HCT116 (cell line): ENCODE results near the gene PPIL4. TPM values are rescaled to one million over a fixed set of nuclear protein-coding genes. Genes with fewer than 3 reads are reported as not detected.

Experiments used
- ATAC-seq: fragments of 200-7000 bp; cut with Tn5 transposase; 2 replicates; pipeline ENCODE4 v1.9.1; 2020; ENCODE audit warnings: mild to moderate bottlenecking, moderate library complexity
- BruUV-seq: library from RNA; stranded (reverse); fragments of 400-500 nt; replicated peaks from 2 replicates; lab custom pipeline; 2021; lab: Mats Ljungman, UMichigan
- CTCF ChIA-PET: fragments of 300-600 bp; sonication (Branson Sonifier 250); formaldehyde crosslinking; loops from one replicate; lab custom pipeline; 2021; ENCODE audit warnings: antibody characterized with exemption; lab: Charles Lee
- POLR2A ChIA-PET: fragments of 300-600, 350-600 bp; sonication (Branson Sonifier 250); formaldehyde crosslinking; loops from one replicate; lab custom pipeline; 2021; ENCODE audit warnings: antibody characterized with exemption; lab: Charles Lee
- RAD21 ChIA-PET, 2 experiments: fragments of 300-600 bp; sonication (Branson Sonifier 250); formaldehyde crosslinking; loops; one replicate each; lab custom pipeline; 2023; ENCODE audit warnings: low total read pairs in 2 of 2; ENCODE audit not compliant: uncharacterized antibody in 2 of 2, unreplicated experiment in 2 of 2, low non-redundant PET in 1 of 2; lab: Charles Lee
- DNase-seq: peaks from one replicate; pipeline ENCODE4 v3.0.0-alpha.2; 2010; ENCODE audit warnings: low read depth, low spot score
- H2AFZ ChIP-seq: fragments of 200-600 bp; shearing (Covaris generic), sonication (generic); 2 replicates; pipeline ENCODE4 v1.6.1; 2017; ENCODE audit warnings: low read depth, mixed run types, mixed read lengths, antibody characterized with exemption, low read length; ENCODE audit not compliant: poor library complexity, severe bottlenecking
- H3K27ac ChIP-seq: 2 replicates; pipeline ENCODE4 v1.5.1; 2012; ENCODE audit warnings: low read depth, low read length
- H3K27me3 ChIP-seq: fragments of 200-600 bp; sonication (generic); 2 replicates; pipeline ENCODE4 v1.6.1; 2016; ENCODE audit warnings: mixed run types, low read length, mixed read lengths; ENCODE audit not compliant: insufficient read depth
- H3K36me3 ChIP-seq, 2 experiments: fragments of 200-500 bp in 1 of 2; fragments of 200-600 bp in 1 of 2; sonication (Bioruptor generic) in 1 of 2; sonication (generic) in 1 of 2; 2 replicates each; pipeline versions ENCODE4 v1.5.1 to v1.6.1; 2014 to 2016; ENCODE audit warnings: low read length in 2 of 2, inconsistent platforms in 1 of 2, mixed read lengths in 1 of 2, mixed run types in 1 of 2; ENCODE audit not compliant: insufficient read depth in 2 of 2, control insufficient read depth in 1 of 2
- H3K4me1 ChIP-seq, 2 experiments: fragments of 200-600 bp in 1 of 2; sonication (generic) in 1 of 2; 2 replicates each; pipeline versions ENCODE4 v1.5.1 to v1.6.1; 2012 to 2017; ENCODE audit warnings: low read length in 2 of 2, inconsistent platforms in 1 of 2, mild to moderate bottlenecking in 1 of 2, mixed read lengths in 1 of 2, mixed run types in 1 of 2, moderate library complexity in 1 of 2; ENCODE audit not compliant: insufficient read depth in 2 of 2, control insufficient read depth in 1 of 2
- H3K4me2 ChIP-seq: fragments of 200-600 bp; sonication (generic); 2 replicates; pipeline ENCODE4 v1.6.1; 2017; ENCODE audit warnings: mixed run types, low read length, mixed read lengths
- H3K4me3 ChIP-seq, 2 experiments: fragments of 200-600 bp in 1 of 2; sonication (generic) in 1 of 2; replicated peaks in 1 of 2; 2 replicates each; pipeline ENCODE4 v1.5.1; 2011 to 2016; ENCODE audit warnings: low read length in 2 of 2, control low read depth in 1 of 2, low read depth in 1 of 2, mild to moderate bottlenecking in 1 of 2, mixed read lengths in 1 of 2, mixed run types in 1 of 2
- H3K79me2 ChIP-seq: fragments of 200-600 bp; sonication (generic); 2 replicates; pipeline ENCODE4 v1.6.1; 2017; ENCODE audit warnings: mild to moderate bottlenecking, mixed run types, low read length, moderate library complexity, mixed read lengths; ENCODE audit not compliant: insufficient read depth
- H3K9ac ChIP-seq: fragments of 200-600 bp; sonication (generic); 2 replicates; pipeline ENCODE4 v1.6.1; 2016; ENCODE audit warnings: low read length, mixed read lengths
- H3K9me2 ChIP-seq: fragments of 200-600 bp; sonication (generic), shearing (Covaris generic); 2 replicates; pipeline ENCODE4 v1.6.1; 2017; ENCODE audit warnings: mixed run types, mild to moderate bottlenecking, moderate library complexity; ENCODE audit not compliant: insufficient read depth
- H3K9me3 ChIP-seq, 2 experiments: fragments of 200-500 bp in 1 of 2; fragments of 200-600 bp in 1 of 2; sonication (Bioruptor generic) in 1 of 2; sonication (generic) in 1 of 2; 2 replicates each; pipeline ENCODE4 v1.6.1; 2014 to 2017; ENCODE audit warnings: low read length in 2 of 2, mixed read lengths in 2 of 2, inconsistent platforms in 1 of 2, low read depth in 1 of 2, mild to moderate bottlenecking in 1 of 2, mixed run types in 1 of 2, moderate library complexity in 1 of 2; ENCODE audit not compliant: control insufficient read depth in 1 of 2, insufficient read depth in 1 of 2
- H4K20me1 ChIP-seq: fragments of 200-600 bp; sonication (generic), shearing (Covaris generic); 2 replicates; pipeline ENCODE4 v1.6.1; 2017; ENCODE audit warnings: mixed run types, mild to moderate bottlenecking, moderate library complexity; ENCODE audit not compliant: insufficient read depth
- ATF3 ChIP-seq: IDR thresholded peaks from 2 replicates; pipeline ENCODE4 v1.6.1; 2012
- CBX3 ChIP-seq: IDR thresholded peaks from 2 replicates; pipeline ENCODE4 v1.6.1; 2012; ENCODE audit warnings: low read depth
- ELF1 ChIP-seq: IDR thresholded peaks from 2 replicates; pipeline ENCODE4 v1.6.1; 2012; ENCODE audit warnings: low read depth, borderline replicate concordance
- EZH2 ChIP-seq: fragments of 200-600 bp; sonication (generic); IDR thresholded peaks from 2 replicates; pipeline ENCODE4 v1.6.1; 2017; ENCODE audit warnings: antibody characterized with exemption, mixed run types
- JUND ChIP-seq: IDR thresholded peaks from 2 replicates; pipeline ENCODE4 v1.6.1; 2012
- MAX ChIP-seq: IDR thresholded peaks from 2 replicates; pipeline ENCODE4 v1.6.1; 2012
- POLR2A ChIP-seq: IDR thresholded peaks from 2 replicates; pipeline ENCODE4 v1.7.0; 2011; ENCODE audit warnings: borderline replicate concordance; ENCODE audit not compliant: insufficient read depth, insufficient read length; ENCODE audit errors: extremely low read depth
- POLR2AphosphoS5 ChIP-seq: IDR thresholded peaks from 2 replicates; pipeline ENCODE4 v1.6.1; 2011; ENCODE audit warnings: mild to moderate bottlenecking, low read depth, low read length, moderate library complexity
- TCF7L2 ChIP-seq: IDR thresholded peaks from 2 replicates; pipeline ENCODE4 v1.7.0; 2011; ENCODE audit warnings: borderline replicate concordance, inconsistent platforms; ENCODE audit not compliant: insufficient read depth, insufficient read length; ENCODE audit errors: extremely low read depth
- ZBTB33 ChIP-seq: IDR thresholded peaks from 2 replicates; pipeline ENCODE4 v1.6.1; 2011; ENCODE audit warnings: mild to moderate bottlenecking, low read length, moderate library complexity; ENCODE audit not compliant: insufficient replicate concordance; ENCODE audit errors: extremely low read depth
- ZFX ChIP-seq: fragments of 450-650 bp; IDR thresholded peaks from 2 replicates; pipeline ENCODE4 v1.6.1; 2017
- ZNF274 ChIP-seq: fragments of 200-500 bp; sonication (Bioruptor generic); IDR thresholded peaks from 2 replicates; pipeline ENCODE4 v1.6.1; 2014; ENCODE audit warnings: mild to moderate bottlenecking, low read depth, low read length, inconsistent platforms
- intact Hi-C: fragments of 100-400 bp; cut with micrococcal nuclease; formaldehyde crosslinking; loops from 2 replicates; pipeline ENCODE4 v1.10.0; 2022
- total RNA-seq: library from RNA; stranded (reverse); gene quantifications from one replicate; pipeline ENCODE4 v1.2.1, GENCODE V29; 2021; ENCODE audit not compliant: unreplicated experiment

The PPIL4 gene
- total RNA-seq, 1 experiment from 2014 or later, result 31.0 TPM

GRCh38 chr6:149508485-149508884 lies 37.4 kb downstream of the PPIL4 start:
- no peak overlapping the region for H3K9ac ChIP-seq
- 0 out of 2 replicates have a peak, but pooled peaks cover 3% of the 10 kb centered on the region for H3K79me2 ChIP-seq
- no peak overlapping the region for H3K4me3 ChIP-seq
- H3K27ac ChIP-seq, result no peak overlapping the region
- DNase-seq (no peak), ATAC-seq (no peak)
- RAD21 ChIA-PET, result no interaction called here
- no peaks in the 10 kb centered on the region for H3K27me3 ChIP-seq
- intact Hi-C loops, result no loop called here
- H3K4me2 ChIP-seq, result no peak overlapping the region
- peaks cover 3% of the 10 kb centered on the region; the same call in 1 of the 2 replicates for H4K20me1 ChIP-seq
- peaks cover 7 to 8% of the 10 kb centered on the region in 2 experiments; a peak in 3 of 4 replicates for H3K36me3 ChIP-seq
- H3K4me1 ChIP-seq, result no peaks in the 10 kb centered on the region
- POLR2A ChIA-PET, result no interaction called here
- no TSS peak for BruUV-seq
- H3K9me3 ChIP-seq, result no peaks in the 10 kb centered on the region
- no peak overlapping the region for H2AFZ ChIP-seq
- TF ChIP-seq EZH2 (no peak), POLR2AphosphoS5 (no peak), CBX3 (no peak), ZFX (no peak), MAX (no peak), TCF7L2 (no peak), ZNF274 (no peak)
- H3K9me2 ChIP-seq, result no peaks in the 10 kb centered on the region
- CTCF ChIA-PET, result interaction anchor here (0.6 kb wide), 1 partner anchor 19 kb away, joined by 4 read pairs; no protein-coding TSS in a partner anchor

GRCh38 chr6:149503872-149504271 lies 42.0 kb downstream of the PPIL4 start:
- ATAC-seq (no peak), DNase-seq (no peak)
- Histone ChIP-seq H3K36me3 (peaks cover 0 to 6% of the 10 kb centered on the region in 2 experiments; a peak in 2 of 4 replicates), H2AFZ (no peak overlapping the region), H3K9me3 (no peaks in the 10 kb centered on the region), H3K4me3 (no peak overlapping the region), H4K20me1 (no peaks in the 10 kb centered on the region), H3K27me3 (no peaks in the 10 kb centered on the region), H3K4me2 (no peak overlapping the region), H3K9me2 (no peaks in the 10 kb centered on the region), H3K27ac (no peak overlapping the region), H3K9ac (no peak overlapping the region), H3K4me1 (no peaks in the 10 kb centered on the region), H3K79me2 (0 out of 2 replicates have a peak, but pooled peaks cover 3% of the 10 kb centered on the region)
- no peak for TF ChIP-seq JUND
- TF ChIP-seq POLR2A, result no peak
- TF ChIP-seq TCF7L2, result no peak
- TF ChIP-seq ATF3, result no peak
- TF ChIP-seq ELF1, result no peak
- TF ChIP-seq ZNF274, result no peak
- no peak for TF ChIP-seq ZBTB33
- intact Hi-C loops, result no loop called here
- no TSS peak for BruUV-seq
- ChIA-PET RAD21 (interaction anchor here in 1 of 2 experiments (0.8 kb wide), 1 partner anchor 422 kb away, joined by 5 read pairs; no protein-coding TSS in a partner anchor), CTCF (no interaction called here), POLR2A (no interaction called here)
